Measurements from ENCODE around the gene HDLBP.
A peak's percentile ranks its signal among the peaks of the same experiment; 100 is the strongest.

Gene HDLBP

GRCh38 chr2:241312082-241312481, 3.4 kb downstream of the HDLBP start:
- TF ChIP-seq, protein P1, sequence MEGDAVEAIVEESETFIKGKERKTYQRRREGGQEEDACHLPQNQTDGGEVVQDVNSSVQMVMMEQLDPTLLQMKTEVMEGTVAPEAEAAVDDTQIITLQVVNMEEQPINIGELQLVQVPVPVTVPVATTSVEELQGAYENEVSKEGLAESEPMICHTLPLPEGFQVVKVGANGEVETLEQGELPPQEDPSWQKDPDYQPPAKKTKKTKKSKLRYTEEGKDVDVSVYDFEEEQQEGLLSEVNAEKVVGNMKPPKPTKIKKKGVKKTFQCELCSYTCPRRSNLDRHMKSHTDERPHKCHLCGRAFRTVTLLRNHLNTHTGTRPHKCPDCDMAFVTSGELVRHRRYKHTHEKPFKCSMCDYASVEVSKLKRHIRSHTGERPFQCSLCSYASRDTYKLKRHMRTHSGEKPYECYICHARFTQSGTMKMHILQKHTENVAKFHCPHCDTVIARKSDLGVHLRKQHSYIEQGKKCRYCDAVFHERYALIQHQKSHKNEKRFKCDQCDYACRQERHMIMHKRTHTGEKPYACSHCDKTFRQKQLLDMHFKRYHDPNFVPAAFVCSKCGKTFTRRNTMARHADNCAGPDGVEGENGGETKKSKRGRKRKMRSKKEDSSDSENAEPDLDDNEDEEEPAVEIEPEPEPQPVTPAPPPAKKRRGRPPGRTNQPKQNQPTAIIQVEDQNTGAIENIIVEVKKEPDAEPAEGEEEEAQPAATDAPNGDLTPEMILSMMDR (conservative IDR thresholded peaks at IDR 0.05; ENCODE audit: low read depth, low read length): no peak
- no peak overlapping the region for H3K4me3 ChIP-seq (ENCODE audit: low read length)
- no peak for DNase-seq (ENCODE audit: low read depth)

DNA sequence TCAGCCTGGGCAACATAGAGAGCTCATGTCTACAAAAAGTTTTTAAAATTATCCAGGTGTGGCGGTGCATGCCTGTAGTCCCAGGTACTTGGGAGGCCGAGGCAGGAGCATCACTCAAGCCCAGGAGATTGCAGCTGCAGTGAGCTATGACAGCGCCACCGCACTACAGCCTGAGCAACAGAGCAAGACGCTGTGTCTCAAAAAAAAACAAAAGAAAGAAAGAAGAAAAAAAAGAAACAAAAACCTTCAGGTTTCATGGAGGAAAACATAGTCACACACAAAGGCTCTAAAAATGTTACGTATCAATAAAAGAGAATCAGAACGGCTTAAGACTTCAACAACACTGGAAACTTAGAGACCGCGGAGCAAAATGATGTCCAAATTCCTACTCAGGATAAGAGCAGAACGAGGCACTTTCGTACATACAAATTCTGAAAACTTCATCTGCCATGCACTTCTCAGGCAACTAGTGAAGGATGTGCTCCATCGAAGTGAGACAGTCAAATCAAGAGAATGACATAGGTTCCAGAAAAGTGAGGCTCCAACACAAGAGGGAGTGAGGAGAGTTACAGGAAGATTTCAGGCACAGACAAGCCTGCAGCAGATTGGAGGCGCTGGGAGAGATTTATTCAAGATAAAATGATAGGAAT, 4.4 kb downstream of the HDLBP start:
- H3K4me3 ChIP-seq (ENCODE audit: low read length): no peak overlapping the region
- TF ChIP-seq, protein P1 (conservative IDR thresholded peaks at IDR 0.05; ENCODE audit: low read depth, low read length): no peak
- no peak for DNase-seq (ENCODE audit: low read depth)

DNA sequence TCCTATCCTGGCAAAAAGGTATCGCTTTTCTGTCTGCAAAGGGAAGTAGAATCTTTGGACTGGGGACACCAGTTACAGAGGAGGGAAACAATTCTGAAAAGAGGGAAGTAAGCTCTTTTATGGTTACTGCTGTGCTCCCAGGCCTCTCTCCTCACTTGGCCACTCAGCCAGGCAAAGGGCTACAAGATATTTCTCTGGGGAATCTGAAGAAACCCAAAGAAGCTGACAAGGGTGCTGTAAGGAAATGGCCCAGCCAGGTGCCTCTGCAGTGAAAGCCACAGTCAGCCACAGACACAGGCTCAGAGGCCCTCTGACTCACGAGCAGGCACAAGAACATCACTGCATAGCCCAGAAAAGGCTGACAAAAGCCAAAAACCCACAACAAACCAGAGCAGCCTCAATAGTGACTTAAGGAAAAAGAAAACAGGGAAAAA, 5.8 kb downstream of the HDLBP start:
- TF ChIP-seq, protein P1 (conservative IDR thresholded peaks at IDR 0.05; ENCODE audit: low read depth, low read length): no peak
- DNase-seq (ENCODE audit: low read depth): no peak
- H3K4me3 ChIP-seq (ENCODE audit: low read length): no peak overlapping the region

GRCh38 chr2:241308832-241309500, 6.5 kb downstream of the HDLBP start:
- TF ChIP-seq, protein P1 (conservative IDR thresholded peaks at IDR 0.05; ENCODE audit: low read depth, low read length): no peak
- no peak for DNase-seq (ENCODE audit: low read depth)
- H3K4me3 ChIP-seq (ENCODE audit: low read length): no peak overlapping the region

- DNase-seq (ENCODE audit: low read depth): peak; percentile 11
- TF ChIP-seq, protein P1 (conservative IDR thresholded peaks at IDR 0.05; ENCODE audit: low read depth, low read length): no peak
- H3K4me3 ChIP-seq (ENCODE audit: low read length): no peak overlapping the region
These were observed 7.2 kb downstream of the HDLBP start for GRCh38 chr2:241308267-241308666.

DNA sequence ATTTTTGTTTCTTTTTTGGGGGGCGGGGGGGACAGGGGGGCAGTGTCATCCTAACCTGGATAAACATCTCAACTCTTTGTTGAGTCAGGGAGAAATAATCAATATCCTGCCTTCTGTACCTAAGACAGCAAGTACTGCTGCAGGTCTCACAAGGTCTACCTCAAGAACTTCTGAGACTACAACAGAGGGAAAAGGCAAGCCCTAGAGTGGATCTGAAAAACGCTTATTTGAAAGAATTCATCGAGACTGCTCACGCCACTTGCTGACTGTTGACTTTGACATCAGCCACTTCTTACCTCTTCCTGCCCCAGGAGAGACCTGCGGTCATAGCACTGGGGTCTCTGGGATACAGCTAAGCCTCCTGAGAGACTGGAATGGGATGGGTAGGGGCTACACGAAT, 8.4 kb downstream of the HDLBP start:
- TF ChIP-seq, protein P1 (conservative IDR thresholded peaks at IDR 0.05; ENCODE audit: low read depth, low read length): no peak
- no peak overlapping the region for H3K4me3 ChIP-seq (ENCODE audit: low read length)
- DNase-seq (ENCODE audit: low read depth): no peak

Data from retinal pigment epithelial cell (primary cell).